GM12874 (cell line): ENCODE measurements around the gene EBF3.

ENCODE experiments used
- CTCF ChIP-seq: IDR thresholded peaks from 2 replicates; pipeline ENCODE4 v1.5.1; 2011; ENCODE audit warnings: low read depth, mild to moderate bottlenecking, control low read depth, low read length, moderate library complexity; ENCODE audit not compliant: insufficient read depth

Gene EBF3

DNA sequence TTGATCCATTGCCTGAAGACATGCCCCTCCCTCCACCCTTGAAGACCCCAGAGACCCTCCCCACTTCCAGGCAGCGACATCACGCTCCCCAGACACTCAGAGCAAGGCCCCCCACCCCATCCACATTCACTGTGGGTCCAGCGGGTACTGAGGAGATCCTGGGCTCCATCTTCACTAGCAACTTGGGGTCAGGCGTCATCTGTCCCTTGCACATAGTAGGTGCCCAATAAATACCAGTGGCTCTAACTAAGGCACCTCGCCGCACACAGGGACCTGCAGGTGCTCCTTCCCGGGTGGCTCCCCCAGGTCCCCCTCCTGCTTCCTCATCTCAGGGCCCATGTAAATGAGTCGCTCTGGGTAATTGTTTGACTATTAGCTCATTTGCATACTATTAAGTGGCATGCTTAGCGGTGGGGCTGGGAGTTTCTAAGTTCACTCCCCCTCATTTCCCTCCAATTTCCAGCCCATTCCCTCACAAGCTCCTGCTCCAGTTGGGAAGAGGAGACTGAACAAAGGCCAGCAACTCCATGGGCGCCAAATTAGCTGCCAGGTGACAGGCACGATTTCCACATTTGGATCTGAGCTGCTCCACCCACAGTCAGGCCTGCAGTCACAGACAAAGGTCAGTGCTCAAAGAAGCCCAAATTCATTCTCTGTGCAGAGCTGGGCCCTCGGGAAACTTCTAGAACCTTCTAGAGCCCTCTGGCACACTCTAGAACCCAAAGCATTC, 29.7 kb downstream of the EBF3 start:
- no peak for TF ChIP-seq CTCF

GRCh38 chr10:129933456-129934092, 30.5 kb downstream of the EBF3 start:
- no peak for TF ChIP-seq CTCF

DNA sequence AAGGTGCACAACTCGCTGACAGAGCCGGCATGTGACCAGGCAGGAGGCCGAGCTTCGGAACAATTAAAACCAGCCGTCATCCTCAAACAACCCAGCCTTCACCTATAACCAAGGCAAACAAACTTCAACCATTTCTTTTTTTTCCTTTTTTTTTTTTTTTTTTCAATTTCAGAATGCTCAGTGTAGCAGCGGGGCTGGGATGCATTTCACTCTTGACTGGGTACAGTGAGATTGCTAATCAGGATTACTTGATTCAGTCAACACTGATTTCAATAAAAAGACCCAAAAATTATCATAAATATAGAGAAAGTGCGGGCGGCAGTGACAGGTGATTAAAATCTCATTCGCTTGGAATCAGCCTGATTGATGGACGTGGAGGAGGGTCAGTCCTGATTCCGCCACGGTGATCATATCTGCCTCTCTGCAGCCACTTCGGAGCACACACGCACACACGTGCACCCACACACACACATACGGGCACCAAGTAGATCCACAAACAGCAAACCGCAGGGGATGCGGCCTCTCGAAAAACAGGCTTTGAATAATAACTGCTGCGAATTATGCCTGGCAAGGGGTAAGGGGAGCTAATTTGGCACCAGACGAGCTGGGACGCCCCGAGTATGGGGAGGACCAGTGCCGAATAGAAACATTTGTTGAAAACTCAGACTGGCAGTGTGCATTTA, 31.2 kb downstream of the EBF3 start:
- no peak for TF ChIP-seq CTCF

DNA sequence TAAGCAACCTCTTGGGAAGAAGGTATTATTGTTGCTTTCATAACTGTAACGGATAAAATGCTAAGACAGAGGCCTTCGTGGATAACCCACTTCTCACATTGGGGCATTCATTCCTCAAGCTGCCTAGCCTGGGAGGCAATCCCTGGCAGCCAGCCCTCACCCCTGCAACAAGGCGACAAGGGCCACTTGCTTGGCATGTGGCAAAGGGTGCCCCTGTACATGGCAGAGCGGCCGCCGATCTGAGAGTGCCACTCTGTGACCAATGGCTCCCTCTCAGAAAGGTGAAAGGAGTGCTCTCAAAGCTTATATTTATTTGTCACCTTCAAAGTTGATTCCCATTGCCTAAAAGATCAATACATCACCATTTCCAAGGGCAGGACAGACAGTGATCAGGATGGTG, 31.9 kb downstream of the EBF3 start:
- no peak for TF ChIP-seq CTCF

DNA sequence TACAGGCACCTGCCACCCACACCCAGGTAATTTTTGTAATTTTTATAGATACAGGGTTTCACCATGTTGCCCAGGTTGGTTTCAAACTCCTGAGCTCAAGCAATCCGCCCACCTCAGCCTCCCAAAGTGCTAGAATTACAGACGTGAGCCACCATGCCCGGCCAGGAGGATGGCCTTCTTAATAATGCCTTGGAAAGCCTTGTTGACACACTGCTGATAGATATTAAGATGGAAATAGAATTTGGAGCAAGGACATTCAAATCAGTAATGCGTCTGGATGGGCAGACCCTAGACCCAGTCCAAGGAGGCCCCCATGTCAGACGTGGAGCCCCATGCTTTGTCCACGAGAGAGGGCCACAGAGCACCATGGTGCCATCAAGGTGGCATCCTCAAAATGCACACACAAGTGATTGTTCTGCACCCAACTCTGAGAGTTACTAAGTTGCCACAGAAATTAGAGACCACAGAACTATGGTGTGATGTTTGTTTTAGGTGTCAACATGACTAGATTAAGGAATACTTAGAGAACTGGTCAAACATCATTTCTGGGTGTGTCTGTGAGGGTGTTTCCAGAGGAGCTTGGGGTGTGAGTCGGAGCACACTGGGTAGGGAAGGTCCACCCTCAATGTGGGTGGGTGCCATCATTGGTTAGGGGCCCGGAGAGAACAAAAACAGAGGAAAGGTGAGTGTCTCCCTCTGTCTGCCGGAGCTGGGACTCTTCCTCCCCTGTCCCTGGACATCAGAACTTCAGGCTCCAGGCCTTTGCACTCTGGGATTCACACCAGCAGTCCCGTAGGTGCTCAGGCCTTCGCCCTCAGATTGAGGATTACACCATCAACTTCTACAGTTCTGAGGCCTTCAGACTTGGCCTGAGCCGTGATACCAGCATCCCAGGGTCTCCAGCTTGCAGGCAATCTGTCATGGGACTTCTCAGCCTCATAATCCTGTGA, 34.5 kb downstream of the EBF3 start:
- no peak for TF ChIP-seq CTCF

GRCh38 chr10:129927351-129928120, 36.5 kb downstream of the EBF3 start:
- no peak for TF ChIP-seq CTCF
